NCI-H2081 treated with DMSO at 0.1 percent for 48 hours (cell line): ENCODE measurements around the gene SLC16A2.

Source experiments
- DNase-seq: peaks from one replicate; lab custom pipeline; 2025; lab: John Stamatoyannopoulos, UW

The SLC16A2 gene

GRCh38 chrX:74536832-74537371, 115.6 kb downstream of the SLC16A2 start:
- no peak for DNase-seq

DNA sequence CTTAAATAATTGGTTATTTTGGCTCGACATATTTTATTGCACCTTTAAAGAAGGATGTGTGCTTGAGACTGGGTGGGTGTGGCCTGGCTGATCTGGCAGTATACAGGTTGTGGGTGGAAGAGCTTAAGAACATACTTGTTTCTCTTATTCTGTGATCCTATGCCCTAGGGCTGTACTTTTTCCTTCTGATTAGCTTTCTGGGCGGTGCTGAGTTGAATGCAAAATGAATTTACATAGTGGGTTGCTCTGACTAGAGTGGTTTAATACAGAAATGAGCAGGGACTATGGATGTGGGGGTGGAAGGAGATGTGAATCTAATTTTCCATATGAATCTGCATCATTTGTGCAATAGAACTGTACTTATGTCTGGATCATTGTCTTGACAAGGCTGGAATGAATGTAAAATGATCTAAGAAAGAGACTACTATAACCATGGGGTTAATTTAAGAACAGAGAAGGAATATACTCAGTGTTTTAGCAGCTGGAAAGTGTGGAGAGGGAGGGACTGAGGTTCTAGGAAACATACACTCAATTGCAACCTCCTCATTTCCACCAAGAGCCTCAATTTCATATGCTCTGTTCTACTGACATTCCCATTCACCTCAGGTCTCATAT, 119.4 kb downstream of the SLC16A2 start:
- no peak for DNase-seq

DNA sequence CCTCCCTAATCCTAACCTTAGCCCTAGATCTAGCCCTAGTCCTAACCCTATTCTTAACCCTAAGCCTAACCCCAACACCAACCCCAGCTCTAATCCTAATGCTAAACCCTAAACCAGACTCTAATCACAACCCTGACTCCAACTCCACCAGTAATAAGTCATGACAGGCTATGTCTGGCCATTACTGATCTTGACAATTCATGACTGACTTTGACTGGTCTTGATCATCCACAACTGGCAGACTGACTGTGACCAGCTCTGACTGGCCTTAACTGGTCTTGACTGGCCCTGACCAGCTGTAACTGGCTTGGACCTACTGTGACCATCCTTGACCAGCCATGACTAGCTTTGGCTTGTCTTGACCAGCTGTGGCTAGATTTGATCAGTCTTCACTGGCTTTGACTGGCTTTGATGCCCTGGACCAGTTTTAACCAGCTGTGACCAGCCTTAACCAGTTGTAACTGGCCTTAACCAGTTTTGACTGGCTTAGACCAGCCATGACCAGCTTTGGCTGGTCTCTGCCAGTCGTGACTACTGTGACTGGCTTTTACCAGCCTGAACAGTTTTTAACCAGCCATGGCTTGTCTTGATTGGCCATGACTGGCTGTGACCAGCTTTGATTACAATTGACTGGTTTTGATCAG, 124.7 kb downstream of the SLC16A2 start:
- no peak for DNase-seq

- no peak for DNase-seq
These were observed 125.7 kb downstream of the SLC16A2 start for GRCh38 chrX:74546984-74547383.

DNA sequence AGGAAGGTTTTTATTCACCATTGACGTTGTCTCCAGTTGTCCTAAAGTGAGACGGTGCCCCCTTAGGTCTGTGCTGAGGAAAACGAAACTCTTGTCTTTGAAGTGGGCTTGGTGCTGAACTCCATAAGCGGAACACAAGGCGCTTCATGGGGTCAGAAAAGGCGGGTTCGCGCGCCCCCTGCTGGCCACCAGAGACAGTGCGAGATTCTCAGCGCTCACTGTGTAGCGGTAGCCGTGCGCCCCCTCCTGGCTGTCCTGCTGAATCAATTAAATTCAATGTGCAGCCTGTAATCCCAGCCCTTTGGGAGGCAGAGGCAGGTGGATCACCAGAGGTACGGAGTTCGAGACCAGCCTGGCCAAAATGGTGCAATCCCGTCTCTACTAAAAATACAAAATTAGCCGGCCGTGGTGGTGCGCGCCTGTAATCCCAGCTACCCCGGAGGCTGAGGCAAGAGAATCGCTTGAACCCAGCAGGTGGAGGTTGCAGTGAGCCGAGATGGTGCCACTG, 129.1 kb downstream of the SLC16A2 start:
- DNase-seq, result peak; percentile 35

- no peak for DNase-seq
These were observed 130.6 kb downstream of the SLC16A2 start for GRCh38 chrX:74551934-74552333.

- DNase-seq, result no peak
These were observed 136.1 kb downstream of the SLC16A2 start for GRCh38 chrX:74557378-74557777.

GRCh38 chrX:74578137-74578536, 156.8 kb downstream of the SLC16A2 start:
- DNase-seq, result no peak

DNA sequence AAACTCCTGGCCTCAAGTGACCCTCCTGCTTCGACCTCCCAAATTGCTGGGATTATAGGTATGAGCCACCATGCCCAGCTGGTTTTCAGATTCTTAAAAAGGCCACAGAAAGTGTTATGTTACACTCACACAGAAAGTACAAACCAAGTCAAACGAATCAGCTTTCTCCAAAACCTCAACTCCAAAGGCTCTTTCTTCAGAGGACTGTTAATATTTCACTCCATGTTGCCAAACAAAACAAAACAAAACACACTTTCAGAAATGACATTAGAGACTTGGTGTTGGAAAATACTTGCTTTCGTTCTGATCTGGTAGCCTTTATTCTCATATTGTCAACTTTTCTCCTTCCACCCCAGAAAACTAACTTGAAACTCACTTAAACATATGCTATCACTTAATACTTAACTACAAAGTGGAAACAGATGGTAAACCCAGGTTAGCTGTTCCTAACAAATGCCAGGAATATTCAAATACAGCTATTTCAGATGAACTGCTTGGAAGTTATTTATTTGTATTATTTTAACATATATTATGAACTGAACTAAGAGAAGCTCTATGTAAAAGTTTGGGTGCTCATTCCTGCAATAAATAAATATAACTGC, 158.4 kb downstream of the SLC16A2 start:
- no peak for DNase-seq
